H9 (cell line): ENCODE measurements around the gene KREMEN2. TPM values are rescaled to one million over a fixed set of nuclear protein-coding genes. Genes with fewer than 3 reads are reported as not detected.

Experiments used
- DNase-seq: peaks from one replicate; pipeline ENCODE4 v3.0.0-alpha.2; 2017
- H2AFZ ChIP-seq: one replicate; pipeline ENCODE4 v1.6.1; 2013; ENCODE audit warnings: mild to moderate bottlenecking, low read length, control low read depth, moderate library complexity
- H2AK5ac ChIP-seq: 2 replicates; pipeline ENCODE4 v1.6.1; 2013; ENCODE audit warnings: low read length, control low read depth, mixed read lengths; ENCODE audit not compliant: insufficient read length
- H2BK120ac ChIP-seq: one replicate; pipeline ENCODE4 v1.6.1; 2013; ENCODE audit warnings: low read depth, mild to moderate bottlenecking, low read length, control low read depth, inconsistent platforms; ENCODE audit not compliant: poor library complexity, severe bottlenecking
- H2BK12ac ChIP-seq: 2 replicates; pipeline ENCODE4 v1.6.1; 2013; ENCODE audit warnings: low read length, control low read depth, mixed read lengths, low read depth; ENCODE audit not compliant: insufficient read length
- H2BK15ac ChIP-seq: 2 replicates; pipeline ENCODE4 v1.6.1; 2013; ENCODE audit warnings: low read depth, low read length, control low read depth
- H2BK20ac ChIP-seq: one replicate; pipeline ENCODE4 v1.6.1; 2013; ENCODE audit warnings: low read depth, mild to moderate bottlenecking, low read length, control low read depth, inconsistent platforms; ENCODE audit not compliant: poor library complexity, severe bottlenecking
- H2BK5ac ChIP-seq: 2 replicates; pipeline ENCODE4 v1.6.1; 2013; ENCODE audit warnings: low read length, control low read depth, mixed read lengths; ENCODE audit not compliant: insufficient read length
- H3K14ac ChIP-seq: 2 replicates; pipeline ENCODE4 v1.6.1; 2013; ENCODE audit warnings: low read length, control low read depth; ENCODE audit not compliant: insufficient read depth
- H3K18ac ChIP-seq: 2 replicates; pipeline ENCODE4 v1.6.1; 2013; ENCODE audit warnings: low read depth, mild to moderate bottlenecking, mixed read lengths, low read length, control low read depth; ENCODE audit not compliant: insufficient read length
- H3K23ac ChIP-seq: 2 replicates; pipeline ENCODE4 v1.6.1; 2013; ENCODE audit warnings: low read length, control low read depth, mixed read lengths, low read depth; ENCODE audit not compliant: insufficient read length
- H3K23me2 ChIP-seq: 2 replicates; pipeline ENCODE4 v1.6.1; 2013; ENCODE audit warnings: low read depth, mild to moderate bottlenecking, mixed read lengths, low read length, control low read depth; ENCODE audit not compliant: insufficient read length, poor library complexity, severe bottlenecking
- H3K27ac ChIP-seq: 2 replicates; pipeline ENCODE4 v1.5.1; 2013; ENCODE audit warnings: low read length, control low read depth, mixed read lengths, low read depth; ENCODE audit not compliant: insufficient read length
- H3K27me3 ChIP-seq: 2 replicates; pipeline ENCODE4 v1.6.1; 2013; ENCODE audit warnings: low read length, control low read depth, inconsistent platforms; ENCODE audit not compliant: insufficient read depth
- H3K4ac ChIP-seq: 2 replicates; pipeline ENCODE4 v1.6.1; 2013; ENCODE audit warnings: low read depth, mild to moderate bottlenecking, control low read depth, inconsistent platforms, low read length, moderate library complexity
- H3K4me1 ChIP-seq: 2 replicates; pipeline ENCODE4 v1.6.1; 2013; ENCODE audit warnings: low read length, control low read depth, inconsistent platforms; ENCODE audit not compliant: insufficient read depth
- H3K4me2 ChIP-seq: 2 replicates; pipeline ENCODE4 v1.6.1; 2013; ENCODE audit warnings: low read length, control low read depth, mixed read lengths; ENCODE audit not compliant: insufficient read length, insufficient read depth
- H3K56ac ChIP-seq: 2 replicates; pipeline ENCODE4 v1.6.1; 2013; ENCODE audit warnings: low read depth, mild to moderate bottlenecking, mixed read lengths, low read length, control low read depth; ENCODE audit not compliant: insufficient read length
- H3K79me1 ChIP-seq: 2 replicates; pipeline ENCODE4 v1.6.1; 2013; ENCODE audit warnings: low read depth, mild to moderate bottlenecking, moderate library complexity, low read length, control low read depth, inconsistent platforms; ENCODE audit not compliant: insufficient read depth, poor library complexity, severe bottlenecking
- H3K79me2 ChIP-seq: 2 replicates; pipeline ENCODE4 v1.6.1; 2013; ENCODE audit warnings: low read length, control low read depth, inconsistent platforms; ENCODE audit not compliant: insufficient read depth
- H3K9ac ChIP-seq: 2 replicates; pipeline ENCODE4 v1.6.1; 2013; ENCODE audit warnings: low read length, control low read depth, mixed read lengths; ENCODE audit not compliant: insufficient read length; ENCODE audit errors: extremely low read depth
- H3K9me3 ChIP-seq: one replicate; pipeline ENCODE4 v1.6.1; 2013; ENCODE audit warnings: low read depth, low read length, inconsistent platforms; ENCODE audit not compliant: control insufficient read depth
- H3T11ph ChIP-seq: one replicate; pipeline ENCODE4 v1.6.1; 2013; ENCODE audit warnings: mild to moderate bottlenecking, low read length, control low read depth, inconsistent platforms
- H4K20me1 ChIP-seq: one replicate; pipeline ENCODE4 v1.6.1; 2013; ENCODE audit not compliant: control insufficient read depth, insufficient read length, insufficient read depth
- H4K5ac ChIP-seq: 2 replicates; pipeline ENCODE4 v1.6.1; 2013; ENCODE audit warnings: low read depth, mild to moderate bottlenecking, mixed read lengths, low read length, control low read depth; ENCODE audit not compliant: insufficient read length
- H4K8ac ChIP-seq: replicated peaks from 2 replicates; pipeline ENCODE4 v1.6.1; 2013; ENCODE audit warnings: low read length, control low read depth, mixed read lengths, low read depth; ENCODE audit not compliant: insufficient read length
- H4K91ac ChIP-seq: 2 replicates; pipeline ENCODE4 v1.6.1; 2013; ENCODE audit warnings: low read depth, mild to moderate bottlenecking, moderate library complexity, mixed read lengths, low read length, control low read depth; ENCODE audit not compliant: insufficient read length
- H3K27ac Mint-ChIP-seq, 3 experiments: 2 replicates in 2 of 3; 3 replicates in 1 of 3; pipeline ENCODE4 v1.8.0; 2020 to 2021; ENCODE audit warnings: mixed read lengths in 3 of 3, mild to moderate bottlenecking in 1 of 3, moderate library complexity in 1 of 3
- H3K27me3 Mint-ChIP-seq: 2 replicates; pipeline ENCODE4 v1.8.0; 2021; ENCODE audit warnings: low read depth, mild to moderate bottlenecking, moderate library complexity, mixed read lengths
- H3K36me3 Mint-ChIP-seq, 3 experiments: 2 replicates in 2 of 3; 3 replicates in 1 of 3; pipeline ENCODE4 v1.8.0; 2020 to 2021; ENCODE audit warnings: low read depth in 3 of 3, mixed read lengths in 3 of 3; ENCODE audit not compliant: insufficient read depth in 1 of 3
- H3K4me1 Mint-ChIP-seq, 2 experiments: 2 replicates each; pipeline ENCODE4 v1.8.0; 2020; ENCODE audit warnings: mixed read lengths in 2 of 2
- H3K4me3 Mint-ChIP-seq, 2 experiments: 2 replicates in 1 of 2; 3 replicates in 1 of 2; pipeline ENCODE4 v1.8.0; 2020 to 2021; ENCODE audit warnings: mild to moderate bottlenecking in 2 of 2, mixed read lengths in 2 of 2, moderate library complexity in 1 of 2
- H3K9me3 Mint-ChIP-seq, 2 experiments: 2 replicates in 1 of 2; 3 replicates in 1 of 2; pipeline ENCODE4 v1.8.0; 2020; ENCODE audit warnings: mild to moderate bottlenecking in 2 of 2, mixed read lengths in 2 of 2, moderate library complexity in 1 of 2
- WGBS: extraction: QIAGEN DNeasy Blood & Tissue Kit; methylation state at CpG from one replicate; pipeline ENCODE4 v1.1.7; 2013; ENCODE audit warnings: missing lambda C conversion rate, low lambda C conversion rate, mixed read lengths; ENCODE audit not compliant: insufficient read length; ENCODE audit errors: extremely low coverage; 5-methylcytosine and 5-hydroxymethylcytosine counted together
- total RNA-seq: library from RNA; stranded (reverse); gene quantifications from 2 replicates; pipeline ENCODE4 v1.2.1, GENCODE V29; 2021
- TF ChIP-seq, protein P1 (sequence below): fragments of 200-600 bp; sonication (generic); conservative IDR thresholded peaks from 3 replicates; pipeline ENCODE4 v1.8.0; 2021; ENCODE audit warnings: antibody characterized with exemption, mild to moderate bottlenecking

KREMEN2 gene
- total RNA-seq, 1 experiment from 2014 or later, result 12.8 TPM

DNA sequence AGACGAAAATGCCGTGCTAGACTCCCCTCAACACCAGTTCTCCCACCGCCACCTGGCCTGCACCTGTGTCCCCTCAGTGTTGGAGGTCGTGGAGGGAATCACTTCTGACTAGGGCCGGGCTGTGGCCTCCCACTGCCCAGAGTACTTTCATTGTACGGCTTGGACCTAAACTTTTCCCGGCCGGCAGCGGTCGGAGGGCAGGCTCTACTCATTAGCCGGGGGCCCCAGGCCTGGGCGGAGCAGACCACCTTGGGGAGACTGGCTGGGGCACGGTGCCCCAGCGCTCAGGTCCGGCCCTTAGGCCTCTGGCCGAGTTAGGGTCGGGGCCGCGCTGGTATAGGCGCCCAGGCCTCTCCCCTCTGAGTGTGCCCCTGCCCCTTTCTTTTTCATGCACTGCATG lies 53.3 kb downstream of the KREMEN2 start:
- Histone ChIP-seq H3K14ac (peak overlapping the region; percentile 65; the same call in 1 of the 2 replicates), H3K79me1 (no peaks in the 10 kb centered on the region), H2BK20ac (no peak overlapping the region), H3K4ac (no peak overlapping the region; the same call in 1 of the 2 replicates), H4K20me1 (no peaks in the 10 kb centered on the region), H3T11ph (no peak overlapping the region), H3K27me3 (no peaks in the 10 kb centered on the region), H3K56ac (no peak overlapping the region), H2BK120ac (no peak overlapping the region), H2BK5ac (no peak overlapping the region), H3K9me3 (no peaks in the 10 kb centered on the region), H3K79me2 (peaks cover 9% of the 10 kb centered on the region; the same call in 1 of the 2 replicates), H2BK15ac (no peak overlapping the region), H4K8ac (no peak overlapping the region), H3K4me2 (peak overlapping the region; percentile 81), H3K4me1 (peaks cover 2% of the 10 kb centered on the region; the same call in 1 of the 2 replicates), H4K5ac (no peak overlapping the region), H2AK5ac (no peak overlapping the region), H2BK12ac (no peak overlapping the region), H4K91ac (no peak overlapping the region), H3K23ac (no peak overlapping the region), H3K27ac (no peak overlapping the region), H2AFZ (no peak overlapping the region), H3K9ac (peak overlapping the region; percentile 79), H3K23me2 (peaks cover 28% of the 10 kb centered on the region), H3K18ac (peak overlapping the region; percentile 58)
- Mint-ChIP-seq H3K9me3 (no peaks in the 10 kb centered on the region; a peak in 2 of 5 replicates), H3K4me1 (peaks cover 49 to 74% of the 10 kb centered on the region in 2 experiments), H3K27ac (peak overlapping the region; percentile 90 to 97 (median 91)), H3K27me3 (peaks cover 10% of the 10 kb centered on the region), H3K4me3 (peak overlapping the region; percentile 91 to 96), H3K36me3 (peaks cover 24 to 44% (median 30%) of the 10 kb centered on the region in 3 experiments)
- WGBS, result no CpG with 5 or more reads among the region's 20 CpGs
- no peak for DNase-seq
- TF ChIP-seq, protein P1, sequence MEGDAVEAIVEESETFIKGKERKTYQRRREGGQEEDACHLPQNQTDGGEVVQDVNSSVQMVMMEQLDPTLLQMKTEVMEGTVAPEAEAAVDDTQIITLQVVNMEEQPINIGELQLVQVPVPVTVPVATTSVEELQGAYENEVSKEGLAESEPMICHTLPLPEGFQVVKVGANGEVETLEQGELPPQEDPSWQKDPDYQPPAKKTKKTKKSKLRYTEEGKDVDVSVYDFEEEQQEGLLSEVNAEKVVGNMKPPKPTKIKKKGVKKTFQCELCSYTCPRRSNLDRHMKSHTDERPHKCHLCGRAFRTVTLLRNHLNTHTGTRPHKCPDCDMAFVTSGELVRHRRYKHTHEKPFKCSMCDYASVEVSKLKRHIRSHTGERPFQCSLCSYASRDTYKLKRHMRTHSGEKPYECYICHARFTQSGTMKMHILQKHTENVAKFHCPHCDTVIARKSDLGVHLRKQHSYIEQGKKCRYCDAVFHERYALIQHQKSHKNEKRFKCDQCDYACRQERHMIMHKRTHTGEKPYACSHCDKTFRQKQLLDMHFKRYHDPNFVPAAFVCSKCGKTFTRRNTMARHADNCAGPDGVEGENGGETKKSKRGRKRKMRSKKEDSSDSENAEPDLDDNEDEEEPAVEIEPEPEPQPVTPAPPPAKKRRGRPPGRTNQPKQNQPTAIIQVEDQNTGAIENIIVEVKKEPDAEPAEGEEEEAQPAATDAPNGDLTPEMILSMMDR, result no peak

Other genes with a start within 250 kb of the KREMEN2 start
- gene PRSS27, start 244.1 kb upstream of the KREMEN2 start, total RNA-seq, result 3.6 and 5.0 TPM in 2 replicates
- 667 and 694 TPM in 2 replicates for gene SRRM2, start 211.6 kb upstream of the KREMEN2 start, total RNA-seq
- 319 and 331 TPM in 2 replicates for gene ELOB, start 187.0 kb upstream of the KREMEN2 start, total RNA-seq
- not detected in 2 replicates for gene PRSS33, start 176.7 kb upstream of the KREMEN2 start, total RNA-seq
- gene PRSS41, start 165.8 kb upstream of the KREMEN2 start, total RNA-seq, result not detected in 2 replicates
- not detected in 2 replicates for gene PRSS21, start 147.0 kb upstream of the KREMEN2 start, total RNA-seq
- not detected in 2 replicates for gene ZG16B, start 134.0 kb upstream of the KREMEN2 start, total RNA-seq
- 1.9 and 2.4 TPM in 2 replicates for gene PRSS22, start 106.1 kb upstream of the KREMEN2 start, total RNA-seq
- 16.5 and 20.9 TPM in 2 replicates for gene FLYWCH2, start 81.1 kb upstream of the KREMEN2 start, total RNA-seq
- gene FLYWCH1, start 52.3 kb upstream of the KREMEN2 start, total RNA-seq, result 12.5 and 13.0 TPM in 2 replicates
- 32.1 and 33.3 TPM in 2 replicates for gene PAQR4, start 5.1 kb downstream of the KREMEN2 start, total RNA-seq
- gene PKMYT1, start 16.2 kb downstream of the KREMEN2 start, total RNA-seq, result 114 and 120 TPM in 2 replicates
- 1.3 and 1.5 TPM in 2 replicates for gene CLDN9, start 48.6 kb downstream of the KREMEN2 start, total RNA-seq
- 743 and 757 TPM in 2 replicates for gene CLDN6, start 53.9 kb downstream of the KREMEN2 start, total RNA-seq
- 147 and 148 TPM in 2 replicates for gene TNFRSF12A, start 56.1 kb downstream of the KREMEN2 start, total RNA-seq
- 61.1 and 61.3 TPM in 2 replicates for gene HCFC1R1, start 59.7 kb downstream of the KREMEN2 start, total RNA-seq
- 65.7 and 68.2 TPM in 2 replicates for gene THOC6, start 59.8 kb downstream of the KREMEN2 start, total RNA-seq
- 13.5 TPM in 2 replicates for gene BICDL2, start 72.7 kb downstream of the KREMEN2 start, total RNA-seq
- gene MMP25, start 82.3 kb downstream of the KREMEN2 start, total RNA-seq, result 13.5 and 14.2 TPM in 2 replicates
- gene IL32, start 101.4 kb downstream of the KREMEN2 start, total RNA-seq, result 2.0 and 2.6 TPM in 2 replicates
- gene ZSCAN10, start 135.0 kb downstream of the KREMEN2 start, total RNA-seq, result 207 and 212 TPM in 2 replicates
- gene ZNF205, start 148.3 kb downstream of the KREMEN2 start, total RNA-seq, result 16.8 and 18.8 TPM in 2 replicates
- 6.2 and 6.4 TPM in 2 replicates for gene ZNF213, start 170.8 kb downstream of the KREMEN2 start, total RNA-seq
- gene OR1F1, start 223.9 kb downstream of the KREMEN2 start, total RNA-seq, result not detected in 2 replicates